ENCODE results near the gene NEGR1. TPM values are rescaled to one million over a fixed set of nuclear protein-coding genes. Genes with fewer than 3 reads are reported as not detected.

NEGR1 gene
- total and polyA plus RNA-seq, 2 experiments from 2014 or later = 0.57 to 0.94 TPM

DNA sequence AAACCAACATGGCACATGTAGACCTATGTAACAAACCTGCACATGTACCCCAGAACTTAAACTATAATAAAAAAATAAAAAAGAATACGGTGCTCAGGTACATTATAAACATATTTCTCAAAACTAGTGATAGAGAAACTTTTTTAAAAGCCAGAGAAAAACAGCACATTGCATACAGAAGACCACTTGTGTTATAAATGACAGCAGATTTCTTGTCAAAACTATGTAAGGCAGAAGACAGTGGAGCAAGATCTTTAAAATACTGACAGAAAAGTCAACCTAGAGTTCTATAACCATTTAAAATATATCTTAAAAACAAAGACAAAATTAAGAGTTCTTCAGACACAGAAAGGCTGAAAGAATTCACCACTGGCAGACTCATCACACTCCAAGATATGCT, 144.7 kb downstream of the NEGR1 start:
- peaks cover 2% of the 10 kb centered on the region for H3K27me3 Mint-ChIP-seq (ENCODE audit: insufficient read depth, low read depth, poor library complexity)
- H3K27ac Mint-ChIP-seq = no peak overlapping the region
- no peak overlapping the region for H3K27ac ChIP-seq (ENCODE audit: low read depth)
- no peaks in the 10 kb centered on the region for H4K20me1 ChIP-seq (replicated peaks; ENCODE audit: insufficient read depth)
- no peaks in the 10 kb centered on the region for H3K4me1 ChIP-seq (ENCODE audit: insufficient read depth)
- H3K4me2 ChIP-seq = no peak overlapping the region
- no peak for DNase-seq (ENCODE audit: low spot score)
- peaks cover 10% of the 10 kb centered on the region; the same call in 2 of the 3 replicates for H3K36me3 Mint-ChIP-seq (ENCODE audit: low read depth)
- H3K36me3 ChIP-seq (ENCODE audit: insufficient read depth) = no peaks in the 10 kb centered on the region
- H3K4me1 Mint-ChIP-seq = no peaks in the 10 kb centered on the region
- H3K9me3 Mint-ChIP-seq = peaks cover 22% of the 10 kb centered on the region
- H2AFZ ChIP-seq = no peak overlapping the region
- no peak overlapping the region for H3K4me3 Mint-ChIP-seq
- H3K9me2 ChIP-seq (ENCODE audit: insufficient read depth) = no peaks in the 10 kb centered on the region
- H3K27me3 ChIP-seq (ENCODE audit: insufficient read depth) = no peaks in the 10 kb centered on the region
- no peak for ATAC-seq
- H3K4me3 ChIP-seq = no peak overlapping the region
- no peaks in the 10 kb centered on the region for H3F3A ChIP-seq (replicated peaks; ENCODE audit: low read depth)
- TF ChIP-seq JUNB (IDR thresholded peaks at IDR 0.05; ENCODE audit: unreplicated experiment) (no peak), EZH2phosphoT487 (IDR thresholded peaks at IDR 0.05; ENCODE audit: unreplicated experiment) (no peak), ZNF331 (CRISPR knock-in tag; IDR thresholded peaks at IDR 0.05; ENCODE audit: low read depth) (no peak), POLR2AphosphoS5 (IDR thresholded peaks at IDR 0.05; ENCODE audit: low read depth) (no peak), ZNF114 (CRISPR knock-in tag; IDR thresholded peaks at IDR 0.05) (no peak), NANOG (IDR thresholded peaks at IDR 0.05; ENCODE audit: borderline replicate concordance) (no peak), STAT1 (IDR thresholded peaks at IDR 0.05; ENCODE audit: unreplicated experiment) (no peak), EZH2 (IDR thresholded peaks at IDR 0.05; ENCODE audit: low read depth, unreplicated experiment) (no peak), CREB1 (CRISPR knock-in tag; IDR thresholded peaks at IDR 0.05; ENCODE audit: low read depth) (no peak)
- TF ChIP-seq, protein P1, sequence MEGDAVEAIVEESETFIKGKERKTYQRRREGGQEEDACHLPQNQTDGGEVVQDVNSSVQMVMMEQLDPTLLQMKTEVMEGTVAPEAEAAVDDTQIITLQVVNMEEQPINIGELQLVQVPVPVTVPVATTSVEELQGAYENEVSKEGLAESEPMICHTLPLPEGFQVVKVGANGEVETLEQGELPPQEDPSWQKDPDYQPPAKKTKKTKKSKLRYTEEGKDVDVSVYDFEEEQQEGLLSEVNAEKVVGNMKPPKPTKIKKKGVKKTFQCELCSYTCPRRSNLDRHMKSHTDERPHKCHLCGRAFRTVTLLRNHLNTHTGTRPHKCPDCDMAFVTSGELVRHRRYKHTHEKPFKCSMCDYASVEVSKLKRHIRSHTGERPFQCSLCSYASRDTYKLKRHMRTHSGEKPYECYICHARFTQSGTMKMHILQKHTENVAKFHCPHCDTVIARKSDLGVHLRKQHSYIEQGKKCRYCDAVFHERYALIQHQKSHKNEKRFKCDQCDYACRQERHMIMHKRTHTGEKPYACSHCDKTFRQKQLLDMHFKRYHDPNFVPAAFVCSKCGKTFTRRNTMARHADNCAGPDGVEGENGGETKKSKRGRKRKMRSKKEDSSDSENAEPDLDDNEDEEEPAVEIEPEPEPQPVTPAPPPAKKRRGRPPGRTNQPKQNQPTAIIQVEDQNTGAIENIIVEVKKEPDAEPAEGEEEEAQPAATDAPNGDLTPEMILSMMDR (conservative IDR thresholded peaks at IDR 0.05; ENCODE audit: low read depth in 2 of 2) = no peak
- TF ChIP-seq, protein P2, sequence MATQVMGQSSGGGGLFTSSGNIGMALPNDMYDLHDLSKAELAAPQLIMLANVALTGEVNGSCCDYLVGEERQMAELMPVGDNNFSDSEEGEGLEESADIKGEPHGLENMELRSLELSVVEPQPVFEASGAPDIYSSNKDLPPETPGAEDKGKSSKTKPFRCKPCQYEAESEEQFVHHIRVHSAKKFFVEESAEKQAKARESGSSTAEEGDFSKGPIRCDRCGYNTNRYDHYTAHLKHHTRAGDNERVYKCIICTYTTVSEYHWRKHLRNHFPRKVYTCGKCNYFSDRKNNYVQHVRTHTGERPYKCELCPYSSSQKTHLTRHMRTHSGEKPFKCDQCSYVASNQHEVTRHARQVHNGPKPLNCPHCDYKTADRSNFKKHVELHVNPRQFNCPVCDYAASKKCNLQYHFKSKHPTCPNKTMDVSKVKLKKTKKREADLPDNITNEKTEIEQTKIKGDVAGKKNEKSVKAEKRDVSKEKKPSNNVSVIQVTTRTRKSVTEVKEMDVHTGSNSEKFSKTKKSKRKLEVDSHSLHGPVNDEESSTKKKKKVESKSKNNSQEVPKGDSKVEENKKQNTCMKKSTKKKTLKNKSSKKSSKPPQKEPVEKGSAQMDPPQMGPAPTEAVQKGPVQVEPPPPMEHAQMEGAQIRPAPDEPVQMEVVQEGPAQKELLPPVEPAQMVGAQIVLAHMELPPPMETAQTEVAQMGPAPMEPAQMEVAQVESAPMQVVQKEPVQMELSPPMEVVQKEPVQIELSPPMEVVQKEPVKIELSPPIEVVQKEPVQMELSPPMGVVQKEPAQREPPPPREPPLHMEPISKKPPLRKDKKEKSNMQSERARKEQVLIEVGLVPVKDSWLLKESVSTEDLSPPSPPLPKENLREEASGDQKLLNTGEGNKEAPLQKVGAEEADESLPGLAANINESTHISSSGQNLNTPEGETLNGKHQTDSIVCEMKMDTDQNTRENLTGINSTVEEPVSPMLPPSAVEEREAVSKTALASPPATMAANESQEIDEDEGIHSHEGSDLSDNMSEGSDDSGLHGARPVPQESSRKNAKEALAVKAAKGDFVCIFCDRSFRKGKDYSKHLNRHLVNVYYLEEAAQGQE (IDR thresholded peaks at IDR 0.05; ENCODE audit: unreplicated experiment) = no peak
- TF ChIP-seq, protein P3, sequence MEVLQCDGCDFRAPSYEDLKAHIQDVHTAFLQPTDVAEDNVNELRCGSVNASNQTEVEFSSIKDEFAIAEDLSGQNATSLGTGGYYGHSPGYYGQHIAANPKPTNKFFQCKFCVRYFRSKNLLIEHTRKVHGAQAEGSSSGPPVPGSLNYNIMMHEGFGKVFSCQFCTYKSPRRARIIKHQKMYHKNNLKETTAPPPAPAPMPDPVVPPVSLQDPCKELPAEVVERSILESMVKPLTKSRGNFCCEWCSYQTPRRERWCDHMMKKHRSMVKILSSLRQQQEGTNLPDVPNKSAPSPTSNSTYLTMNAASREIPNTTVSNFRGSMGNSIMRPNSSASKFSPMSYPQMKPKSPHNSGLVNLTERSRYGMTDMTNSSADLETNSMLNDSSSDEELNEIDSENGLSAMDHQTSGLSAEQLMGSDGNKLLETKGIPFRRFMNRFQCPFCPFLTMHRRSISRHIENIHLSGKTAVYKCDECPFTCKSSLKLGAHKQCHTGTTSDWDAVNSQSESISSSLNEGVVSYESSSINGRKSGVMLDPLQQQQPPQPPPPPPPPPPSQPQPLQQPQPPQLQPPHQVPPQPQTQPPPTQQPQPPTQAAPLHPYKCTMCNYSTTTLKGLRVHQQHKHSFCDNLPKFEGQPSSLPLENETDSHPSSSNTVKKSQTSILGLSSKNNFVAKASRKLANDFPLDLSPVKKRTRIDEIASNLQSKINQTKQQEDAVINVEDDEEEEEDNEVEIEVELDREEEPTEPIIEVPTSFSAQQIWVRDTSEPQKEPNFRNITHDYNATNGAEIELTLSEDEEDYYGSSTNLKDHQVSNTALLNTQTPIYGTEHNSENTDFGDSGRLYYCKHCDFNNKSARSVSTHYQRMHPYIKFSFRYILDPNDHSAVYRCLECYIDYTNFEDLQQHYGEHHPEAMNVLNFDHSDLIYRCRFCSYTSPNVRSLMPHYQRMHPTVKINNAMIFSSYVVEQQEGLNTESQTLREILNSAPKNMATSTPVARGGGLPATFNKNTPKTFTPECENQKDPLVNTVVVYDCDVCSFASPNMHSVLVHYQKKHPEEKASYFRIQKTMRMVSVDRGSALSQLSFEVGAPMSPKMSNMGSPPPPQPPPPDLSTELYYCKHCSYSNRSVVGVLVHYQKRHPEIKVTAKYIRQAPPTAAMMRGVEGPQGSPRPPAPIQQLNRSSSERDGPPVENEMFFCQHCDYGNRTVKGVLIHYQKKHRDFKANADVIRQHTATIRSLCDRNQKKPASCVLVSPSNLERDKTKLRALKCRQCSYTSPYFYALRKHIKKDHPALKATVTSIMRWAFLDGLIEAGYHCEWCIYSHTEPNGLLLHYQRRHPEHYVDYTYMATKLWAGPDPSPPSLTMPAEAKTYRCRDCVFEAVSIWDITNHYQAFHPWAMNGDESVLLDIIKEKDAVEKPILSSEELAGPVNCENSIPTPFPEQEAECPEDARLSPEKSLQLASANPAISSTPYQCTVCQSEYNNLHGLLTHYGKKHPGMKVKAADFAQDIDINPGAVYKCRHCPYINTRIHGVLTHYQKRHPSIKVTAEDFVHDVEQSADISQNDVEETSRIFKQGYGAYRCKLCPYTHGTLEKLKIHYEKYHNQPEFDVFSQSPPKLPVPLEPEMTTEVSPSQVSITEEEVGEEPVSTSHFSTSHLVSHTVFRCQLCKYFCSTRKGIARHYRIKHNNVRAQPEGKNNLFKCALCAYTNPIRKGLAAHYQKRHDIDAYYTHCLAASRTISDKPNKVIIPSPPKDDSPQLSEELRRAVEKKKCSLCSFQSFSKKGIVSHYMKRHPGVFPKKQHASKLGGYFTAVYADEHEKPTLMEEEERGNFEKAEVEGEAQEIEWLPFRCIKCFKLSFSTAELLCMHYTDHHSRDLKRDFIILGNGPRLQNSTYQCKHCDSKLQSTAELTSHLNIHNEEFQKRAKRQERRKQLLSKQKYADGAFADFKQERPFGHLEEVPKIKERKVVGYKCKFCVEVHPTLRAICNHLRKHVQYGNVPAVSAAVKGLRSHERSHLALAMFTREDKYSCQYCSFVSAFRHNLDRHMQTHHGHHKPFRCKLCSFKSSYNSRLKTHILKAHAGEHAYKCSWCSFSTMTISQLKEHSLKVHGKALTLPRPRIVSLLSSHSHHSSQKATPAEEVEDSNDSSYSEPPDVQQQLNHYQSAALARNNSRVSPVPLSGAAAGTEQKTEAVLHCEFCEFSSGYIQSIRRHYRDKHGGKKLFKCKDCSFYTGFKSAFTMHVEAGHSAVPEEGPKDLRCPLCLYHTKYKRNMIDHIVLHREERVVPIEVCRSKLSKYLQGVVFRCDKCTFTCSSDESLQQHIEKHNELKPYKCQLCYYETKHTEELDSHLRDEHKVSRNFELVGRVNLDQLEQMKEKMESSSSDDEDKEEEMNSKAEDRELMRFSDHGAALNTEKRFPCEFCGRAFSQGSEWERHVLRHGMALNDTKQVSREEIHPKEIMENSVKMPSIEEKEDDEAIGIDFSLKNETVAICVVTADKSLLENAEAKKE (CRISPR knock-in tag; IDR thresholded peaks at IDR 0.05) = no peak
- TF ChIP-seq, protein P4, sequence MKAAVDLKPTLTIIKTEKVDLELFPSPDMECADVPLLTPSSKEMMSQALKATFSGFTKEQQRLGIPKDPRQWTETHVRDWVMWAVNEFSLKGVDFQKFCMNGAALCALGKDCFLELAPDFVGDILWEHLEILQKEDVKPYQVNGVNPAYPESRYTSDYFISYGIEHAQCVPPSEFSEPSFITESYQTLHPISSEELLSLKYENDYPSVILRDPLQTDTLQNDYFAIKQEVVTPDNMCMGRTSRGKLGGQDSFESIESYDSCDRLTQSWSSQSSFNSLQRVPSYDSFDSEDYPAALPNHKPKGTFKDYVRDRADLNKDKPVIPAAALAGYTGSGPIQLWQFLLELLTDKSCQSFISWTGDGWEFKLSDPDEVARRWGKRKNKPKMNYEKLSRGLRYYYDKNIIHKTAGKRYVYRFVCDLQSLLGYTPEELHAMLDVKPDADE (IDR thresholded peaks at IDR 0.05) = no peak
- no peaks in the 10 kb centered on the region for H3K79me2 ChIP-seq (replicated peaks; ENCODE audit: insufficient read depth)

All from GM23338 (cell line).